ENCODE measurements around the gene TGFBI. TPM values are rescaled to one million over a fixed set of nuclear protein-coding genes. Genes with fewer than 3 reads are reported as not detected.

Gene TGFBI
- 0.21 TPM in 1 of 2 replicates, not detected in the other for total RNA-seq (2011; cell fraction: chromatin; rRNA removed; ENCODE audit: low replicate concordance)
- not detected in 2 replicates for total RNA-seq (2011; cell fraction: nucleolus; rRNA removed)
- total RNA-seq (2011; cell fraction: nucleoplasm; rRNA removed) = 0.61 TPM in 1 of 2 replicates, not detected in the other
- total RNA-seq (2014; rRNA removed) (0.05 TPM in 1 of 2 replicates, not detected in the other), total RNA-seq (2014; rRNA removed; fragmentation: Illumina TruSeq; extraction: Trizol) (not detected in 2 replicates), total RNA-seq (2015; rRNA removed; fragmentation: Illumina TruSeq; extraction: Trizol) (not detected in 2 replicates), total RNA-seq (2021) (0.62 and 0.98 TPM in 2 replicates), polyA plus RNA-seq (2011; rRNA removed) (0.08 TPM in 1 of 2 replicates, not detected in the other), polyA plus RNA-seq (2014; fragmentation: Illumina TruSeq; extraction: Trizol) (not detected in 2 replicates), polyA plus RNA-seq (2014; fragmentation: Nextera tagmentation; extraction: Ambion mirVana) (not detected), polyA plus RNA-seq (2014; rRNA removed) (not detected in 2 replicates), polyA minus RNA-seq (2011; rRNA and poly(A)+ RNA removed) (not detected in 2 replicates), Bru-seq, nascent RNA (not detected), BruChase-seq, experiment 1, labeled RNA remaining after a 2-hour chase (not detected), BruChase-seq, experiment 2, labeled RNA remaining after a 6-hour chase (percentile 3 among the genes with signal in this experiment)
- polyA plus RNA-seq (2011; cell fraction: cytosol; rRNA removed) = 0.06 TPM in 1 of 2 replicates, not detected in the other
- 0.04 and 0.26 TPM in 2 replicates for polyA plus RNA-seq (2011; cell fraction: nucleus; rRNA removed)
- 0.18 TPM in 1 of 2 replicates, not detected in the other for polyA plus RNA-seq (2012)
- 0.57 and 1.6 TPM in 2 replicates for polyA minus RNA-seq (2011; cell fraction: cytosol; rRNA and poly(A)+ RNA removed)
- not detected in 2 replicates for polyA minus RNA-seq (2011; cell fraction: nucleus; rRNA and poly(A)+ RNA removed)
- long read RNA-seq, experiment 1 = 0 reads
- long read RNA-seq, experiment 2 = 0 reads
- long read RNA-seq, experiment 3 = 0 reads

DNA sequence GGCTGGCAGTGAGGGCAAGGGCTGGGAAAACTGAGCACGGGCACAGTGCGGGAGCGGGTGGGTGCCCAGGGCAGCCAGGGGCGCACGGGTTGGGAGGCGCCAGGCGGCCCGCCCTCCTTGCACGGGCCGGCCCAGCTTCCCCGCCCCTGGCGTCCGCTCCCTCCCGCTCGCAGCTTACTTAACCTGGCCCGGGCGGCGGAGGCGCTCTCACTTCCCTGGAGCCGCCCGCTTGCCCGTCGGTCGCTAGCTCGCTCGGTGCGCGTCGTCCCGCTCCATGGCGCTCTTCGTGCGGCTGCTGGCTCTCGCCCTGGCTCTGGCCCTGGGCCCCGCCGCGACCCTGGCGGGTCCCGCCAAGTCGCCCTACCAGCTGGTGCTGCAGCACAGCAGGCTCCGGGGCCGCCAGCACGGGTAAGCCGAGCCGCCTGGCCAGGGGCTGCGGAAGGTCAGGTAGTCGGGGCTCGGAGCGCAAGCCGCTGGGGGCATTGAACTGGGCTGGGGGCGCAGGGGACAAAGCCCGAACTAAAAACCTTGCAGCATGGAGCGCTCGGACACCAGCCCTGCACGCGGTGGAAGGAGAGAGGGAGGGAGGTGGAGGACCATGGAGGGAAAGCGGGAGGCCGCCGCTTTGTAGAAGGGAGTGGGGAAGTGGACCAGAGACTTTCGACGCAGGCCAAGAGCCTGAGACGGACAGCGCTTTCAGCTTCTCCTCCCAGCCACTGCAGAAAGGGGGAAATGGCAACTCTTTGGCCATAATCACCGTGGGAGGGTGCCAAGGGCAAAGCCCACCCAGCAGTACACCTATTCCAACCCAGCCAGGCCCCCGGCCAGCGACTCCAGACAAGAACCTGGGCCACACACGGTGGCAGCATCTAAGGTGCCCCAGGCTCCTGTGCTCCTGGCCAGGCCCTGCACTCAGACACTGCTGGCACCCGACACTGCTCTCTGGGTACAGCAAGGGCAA lies at the start of gene TGFBI:
TSS of gene TGFBI (plus strand) at position 207 of the 961 bp plus-strand sequence. CDS start at position 275, 68 bp downstream.
- intact Hi-C loops (cut with micrococcal nuclease) (no loop called here), in situ Hi-C loops (cut with MboI) (no loop called here)
- no TSS peak for BruUV-seq (replicated peaks)
- H3K9me3 ChIP-seq (replicated peaks; ENCODE audit: control insufficient read depth, insufficient read depth, low read depth, low read length) = no peaks in the 10 kb centered on the region
- no peak within 1 kb of the TSS for H3K9ac ChIP-seq (ENCODE audit: insufficient read depth in 1 of 2, low read depth in 2 of 2, low read length in 2 of 2)
- ATAC-seq (peak; percentile 81), FAIRE-seq (no peak), DNase-seq (ENCODE audit: extremely low read depth in 1 of 4, low spot score in 3 of 4) (peak in 3 of 4 experiments; percentile 6 to 20 (median 20))
- H3K27me3 ChIP-seq (ENCODE audit: control insufficient read depth in 2 of 2, insufficient read depth in 2 of 2, low read length in 2 of 2) = peaks cover 22 to 64% of the 10 kb centered on the region in 2 experiments; a peak in 4 of 5 replicates
- peaks cover 5% of the 10 kb centered on the region; the same call in 1 of the 2 replicates for H4K20me1 ChIP-seq (replicated peaks; ENCODE audit: control insufficient read depth, insufficient read depth, low read length)
- ChIA-PET CTCF (ENCODE audit: low intra/inter-chr PET ratio) (no interaction called here), POLR2A (interaction anchor here (1.1 kb wide), 1 partner anchor 12 kb away, joined by 3 read pairs; no protein-coding TSS in a partner anchor)
- H3K27ac ChIP-seq (ENCODE audit: extremely low read depth, low read depth, low read length) = no peak within 1 kb of the TSS
- H3K9me1 ChIP-seq (ENCODE audit: control insufficient read depth, insufficient read depth, low read length) = no peaks in the 10 kb centered on the region
- no peaks in the 10 kb centered on the region for H3K79me2 ChIP-seq (ENCODE audit: control insufficient read depth, insufficient read depth, low read length)
- no peak within 1 kb of the TSS for H3K4me3 ChIP-seq
- 2% methylated on average over 23 of the region's 68 CpGs for WGBS (ENCODE audit: insufficient coverage, low coverage, missing lambda C conversion rate)
- no peak within 1 kb of the TSS for H2AFZ ChIP-seq (ENCODE audit: low read depth, low read length)
- peaks cover 0 to 7% of the 10 kb centered on the region in 2 experiments; a peak in 2 of 5 replicates for H3K4me1 ChIP-seq (replicated peaks in 1 of 2; ENCODE audit: control insufficient read depth in 2 of 2, insufficient read depth in 2 of 2, low read length in 2 of 2)
- no peak within 1 kb of the TSS for H3K4me2 ChIP-seq (ENCODE audit: insufficient read depth, low read length)
- no peaks in the 10 kb centered on the region for H3K36me3 ChIP-seq (ENCODE audit: control insufficient read depth, insufficient read depth, low read length)
- TF ChIP-seq HEY1 (CRISPR knock-in tag; IDR thresholded peaks at IDR 0.05; ENCODE audit: borderline replicate concordance) (no peak), RAD21 (CRISPR knock-in tag; conservative IDR thresholded peaks at IDR 0.05 in 1 of 2, IDR thresholded peaks at IDR 0.05 in 1 of 2) (no peak), DNMT1 (IDR thresholded peaks at IDR 0.05) (no peak), NR4A1 (CRISPR knock-in tag; IDR thresholded peaks at IDR 0.05) (no peak), NR4A1 (tag; IDR thresholded peaks at IDR 0.05) (no peak), PTBP1 (IDR thresholded peaks at IDR 0.05; ENCODE audit: low read depth, low read length) (no peak), CBX3 (IDR thresholded peaks at IDR 0.05; ENCODE audit: borderline replicate concordance in 1 of 2, low read length in 2 of 2) (no peak), PHB (CRISPR knock-in tag; IDR thresholded peaks at IDR 0.05) (no peak), SMAD3 (CRISPR knock-in tag; conservative IDR thresholded peaks at IDR 0.05) (no peak), HNRNPK (IDR thresholded peaks at IDR 0.05; ENCODE audit: low read depth, low read length, poor library complexity, severe bottlenecking) (no peak)
- TF ChIP-seq, protein P1, sequence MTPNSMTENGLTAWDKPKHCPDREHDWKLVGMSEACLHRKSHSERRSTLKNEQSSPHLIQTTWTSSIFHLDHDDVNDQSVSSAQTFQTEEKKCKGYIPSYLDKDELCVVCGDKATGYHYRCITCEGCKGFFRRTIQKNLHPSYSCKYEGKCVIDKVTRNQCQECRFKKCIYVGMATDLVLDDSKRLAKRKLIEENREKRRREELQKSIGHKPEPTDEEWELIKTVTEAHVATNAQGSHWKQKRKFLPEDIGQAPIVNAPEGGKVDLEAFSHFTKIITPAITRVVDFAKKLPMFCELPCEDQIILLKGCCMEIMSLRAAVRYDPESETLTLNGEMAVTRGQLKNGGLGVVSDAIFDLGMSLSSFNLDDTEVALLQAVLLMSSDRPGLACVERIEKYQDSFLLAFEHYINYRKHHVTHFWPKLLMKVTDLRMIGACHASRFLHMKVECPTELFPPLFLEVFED (CRISPR knock-in tag; conservative IDR thresholded peaks at IDR 0.05) = no peak
- TF ChIP-seq, protein P2, sequence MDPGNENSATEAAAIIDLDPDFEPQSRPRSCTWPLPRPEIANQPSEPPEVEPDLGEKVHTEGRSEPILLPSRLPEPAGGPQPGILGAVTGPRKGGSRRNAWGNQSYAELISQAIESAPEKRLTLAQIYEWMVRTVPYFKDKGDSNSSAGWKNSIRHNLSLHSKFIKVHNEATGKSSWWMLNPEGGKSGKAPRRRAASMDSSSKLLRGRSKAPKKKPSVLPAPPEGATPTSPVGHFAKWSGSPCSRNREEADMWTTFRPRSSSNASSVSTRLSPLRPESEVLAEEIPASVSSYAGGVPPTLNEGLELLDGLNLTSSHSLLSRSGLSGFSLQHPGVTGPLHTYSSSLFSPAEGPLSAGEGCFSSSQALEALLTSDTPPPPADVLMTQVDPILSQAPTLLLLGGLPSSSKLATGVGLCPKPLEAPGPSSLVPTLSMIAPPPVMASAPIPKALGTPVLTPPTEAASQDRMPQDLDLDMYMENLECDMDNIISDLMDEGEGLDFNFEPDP (CRISPR knock-in tag; IDR thresholded peaks at IDR 0.05) = no peak
